Measurements from ENCODE around the gene NLRP6. TPM values are rescaled to one million over a fixed set of nuclear protein-coding genes. Genes with fewer than 3 reads are reported as not detected.
"Not testable (repeated sequence)": the region's sequence is repeated elsewhere in the genome, so short reads cannot be mapped to it uniquely, and the experiment has no call there.

Gene NLRP6
- total RNA-seq, result 0.14 TPM
- long read RNA-seq, result 0 reads

GRCh38 chr11:278001-278951 lies at the start of gene NLRP6:
TSS of gene NLRP6 (plus strand) at chr11:278407. CDS start at chr11:278570, 163 bp downstream.
- DNase-seq (ENCODE audit: missing footprints) (peak; percentile 35), ATAC-seq (no peak)
- intact Hi-C loops (cut with DNase I), result no loop called here

- DNase-seq (ENCODE audit: missing footprints), result no peak
- intact Hi-C loops (cut with DNase I), result no loop called here
- ATAC-seq, result no peak
Measured at GRCh38 chr11:230431-230830, 47.8 kb upstream of the NLRP6 start.

GRCh38 chr11:232783-233565 lies 45.2 kb upstream of the NLRP6 start:
- no peak for ATAC-seq
- intact Hi-C loops (cut with DNase I), result loop anchor here (1.0 kb wide), 1 partner anchor 25 kb away; no protein-coding TSS in a partner anchor
- no peak for DNase-seq (ENCODE audit: missing footprints)

- intact Hi-C loops (cut with DNase I), result loop anchor here (5.0 kb wide), 1 partner anchor 122 kb away; no protein-coding TSS in a partner anchor
- no peak for ATAC-seq
- DNase-seq (ENCODE audit: missing footprints), result no peak
Measured at GRCh38 chr11:235180-235579, 43.0 kb upstream of the NLRP6 start.

GRCh38 chr11:235609-235996 lies 42.6 kb upstream of the NLRP6 start:
- intact Hi-C loops (cut with DNase I), result loop anchor here (5.0 kb wide), 1 partner anchor 122 kb away; no protein-coding TSS in a partner anchor
- DNase-seq (ENCODE audit: missing footprints) (no peak), ATAC-seq (no peak)

- intact Hi-C loops (cut with DNase I), result loop anchor here (1.0 to 5.0 kb wide), 2 partner anchors 29 to 121 kb away; partner anchors contain the start of genes BET1L and RIC8A
- DNase-seq (ENCODE audit: missing footprints) (peak; percentile 93), ATAC-seq (peak; percentile 88)
Measured at GRCh38 chr11:235997-236773, 42.0 kb upstream of the NLRP6 start, which contains the start of gene SIRT3. TSS of gene SIRT3 (minus strand) at chr11:236342. CDS start at chr11:236328, 14 bp downstream.

- ATAC-seq, result peak; percentile 91
- intact Hi-C loops (cut with DNase I), result loop anchor here (1.0 to 5.0 kb wide), 2 partner anchors 30 to 120 kb away; partner anchors contain the start of genes BET1L and RIC8A
- DNase-seq (ENCODE audit: missing footprints), result peak; percentile 94
Measured at GRCh38 chr11:236774-237767, 41.1 kb upstream of the NLRP6 start, which contains the start of gene PSMD13. TSS of gene PSMD13 (plus strand) at chr11:236976. CDS start at chr11:237050, 74 bp downstream.

GRCh38 chr11:238346-238745 lies 39.9 kb upstream of the NLRP6 start:
- ATAC-seq; DNase-seq (ENCODE audit: missing footprints): not testable (repeated sequence)
- intact Hi-C loops (cut with DNase I), result loop anchor here (5.0 kb wide), 1 partner anchor 119 kb away; no protein-coding TSS in a partner anchor

- no peak for DNase-seq (ENCODE audit: missing footprints)
- intact Hi-C loops (cut with DNase I), result no loop called here
- ATAC-seq, result no peak
Measured at GRCh38 chr11:240315-240714, 37.9 kb upstream of the NLRP6 start.

GRCh38 chr11:241634-242033 lies 36.6 kb upstream of the NLRP6 start:
- no peak for DNase-seq (ENCODE audit: missing footprints)
- peak; percentile 76 for ATAC-seq
- intact Hi-C loops (cut with DNase I), result no loop called here

GRCh38 chr11:244376-244775 lies 33.8 kb upstream of the NLRP6 start:
- intact Hi-C loops (cut with DNase I), result no loop called here
- ATAC-seq (no peak), DNase-seq (ENCODE audit: missing footprints) (no peak)

- intact Hi-C loops (cut with DNase I), result no loop called here
- DNase-seq (ENCODE audit: missing footprints) (no peak), ATAC-seq (no peak)
Measured at GRCh38 chr11:249062-249461, 29.1 kb upstream of the NLRP6 start.

- intact Hi-C loops (cut with DNase I), result no loop called here
- ATAC-seq (no peak), DNase-seq (ENCODE audit: missing footprints) (no peak)
Measured at GRCh38 chr11:250274-250673, 27.9 kb upstream of the NLRP6 start.

GRCh38 chr11:250740-251299 lies 27.4 kb upstream of the NLRP6 start:
- DNase-seq (ENCODE audit: missing footprints) (no peak), ATAC-seq (peak; percentile 53)
- intact Hi-C loops (cut with DNase I), result no loop called here

GRCh38 chr11:251550-251949 lies 26.7 kb upstream of the NLRP6 start:
- no peak for DNase-seq (ENCODE audit: missing footprints)
- no peak for ATAC-seq
- intact Hi-C loops (cut with DNase I), result no loop called here

- ATAC-seq, result no peak
- intact Hi-C loops (cut with DNase I), result no loop called here
- no peak for DNase-seq (ENCODE audit: missing footprints)
Measured at GRCh38 chr11:252666-253065, 25.5 kb upstream of the NLRP6 start.
